Right ventricle myocardium superior (tissue), 1 donor: ENCODE measurements around the gene SND1. TPM values are rescaled to one million over a fixed set of nuclear protein-coding genes. Genes with fewer than 3 reads are reported as not detected.

Experiments used
- ATAC-seq: fragments of 200-7000 bp; cut with Tn5 transposase; one replicate; pipeline ENCODE4 v1.9.1; 2020; ENCODE audit warnings: mild to moderate bottlenecking; ENCODE audit not compliant: poor library complexity
- DNase-seq: peaks from one replicate; pipeline ENCODE4 v3.0.0-alpha.2; 2020
- intact Hi-C: fragments of 100-400 bp; cut with DNase I; formaldehyde crosslinking; loops from one replicate; pipeline ENCODE4 v1.11.2; 2022
- total RNA-seq: library from RNA; stranded (reverse); fragmentation: NEBNext Ultra II Directional; extraction: Animal tissue kit (Norgen Biotek cat#: 25700); gene quantifications from one replicate; pipeline ENCODE4 v1.2.1, GENCODE V29; 2021
- donor health status: DM: no; HTN: yes; CAD: no; lungs with severe emphysema.

SND1 gene
- total RNA-seq, 1 donor from 2014 or later: 81.9 TPM

- DNase-seq: no peak
- intact Hi-C loops: no loop called here
- no peak for ATAC-seq
Observed at GRCh38 chr7:127924874-127925273, 272.9 kb downstream of the SND1 start.

- intact Hi-C loops: no loop called here
- ATAC-seq: no peak
- no peak for DNase-seq
Observed at GRCh38 chr7:127927348-127927696, 275.3 kb downstream of the SND1 start.

GRCh38 chr7:127928222-127928621 is 276.2 kb downstream of the SND1 start:
- intact Hi-C loops: no loop called here
- ATAC-seq: no peak
- DNase-seq: no peak

- intact Hi-C loops: no loop called here
- ATAC-seq (no peak), DNase-seq (no peak)
Observed at GRCh38 chr7:127928852-127929251, 276.9 kb downstream of the SND1 start.

- no peak for DNase-seq
- ATAC-seq: no peak
- intact Hi-C loops: no loop called here
Observed at GRCh38 chr7:127930341-127931328, 278.6 kb downstream of the SND1 start.

GRCh38 chr7:127932076-127932475 is 280.1 kb downstream of the SND1 start:
- no peak for ATAC-seq
- no peak for DNase-seq
- intact Hi-C loops: no loop called here

GRCh38 chr7:127932496-127932895 is 280.5 kb downstream of the SND1 start:
- ATAC-seq (no peak), DNase-seq (no peak)
- intact Hi-C loops: no loop called here

GRCh38 chr7:127933146-127933545 is 281.2 kb downstream of the SND1 start:
- ATAC-seq: no peak
- intact Hi-C loops: no loop called here
- no peak for DNase-seq

- DNase-seq (no peak), ATAC-seq (no peak)
- intact Hi-C loops: no loop called here
Observed at GRCh38 chr7:127934711-127935110, 282.7 kb downstream of the SND1 start.

GRCh38 chr7:127935847-127936376 is 283.9 kb downstream of the SND1 start:
- DNase-seq (no peak), ATAC-seq (no peak)
- intact Hi-C loops: no loop called here

GRCh38 chr7:127937066-127937680 is 285.2 kb downstream of the SND1 start:
- intact Hi-C loops: no loop called here
- ATAC-seq: no peak

GRCh38 chr7:127938588-127938987 is 286.6 kb downstream of the SND1 start:
- DNase-seq (no peak), ATAC-seq (no peak)
- intact Hi-C loops: no loop called here

More at GRCh38 chr7:127937066-127937680, 285.2 kb downstream of the SND1 start:
- no peak for DNase-seq

GRCh38 chr7:127940381-127941160 is 288.6 kb downstream of the SND1 start:
- DNase-seq (no peak), ATAC-seq (no peak)
- intact Hi-C loops: no loop called here

- intact Hi-C loops: no loop called here
- no peak for DNase-seq
- ATAC-seq: no peak
Observed at GRCh38 chr7:127941476-127942210, 289.6 kb downstream of the SND1 start.

GRCh38 chr7:127943541-127944521 is 291.8 kb downstream of the SND1 start:
- intact Hi-C loops: no loop called here
- ATAC-seq: no peak
- no peak for DNase-seq

- no peak for DNase-seq
- no peak for ATAC-seq
- intact Hi-C loops: no loop called here
Observed at GRCh38 chr7:127946111-127946510, 294.1 kb downstream of the SND1 start.

- intact Hi-C loops: no loop called here
- DNase-seq (no peak), ATAC-seq (no peak)
Observed at GRCh38 chr7:127946847-127947246, 294.9 kb downstream of the SND1 start.
